Measurements from ENCODE around the gene HACD4.

DNA sequence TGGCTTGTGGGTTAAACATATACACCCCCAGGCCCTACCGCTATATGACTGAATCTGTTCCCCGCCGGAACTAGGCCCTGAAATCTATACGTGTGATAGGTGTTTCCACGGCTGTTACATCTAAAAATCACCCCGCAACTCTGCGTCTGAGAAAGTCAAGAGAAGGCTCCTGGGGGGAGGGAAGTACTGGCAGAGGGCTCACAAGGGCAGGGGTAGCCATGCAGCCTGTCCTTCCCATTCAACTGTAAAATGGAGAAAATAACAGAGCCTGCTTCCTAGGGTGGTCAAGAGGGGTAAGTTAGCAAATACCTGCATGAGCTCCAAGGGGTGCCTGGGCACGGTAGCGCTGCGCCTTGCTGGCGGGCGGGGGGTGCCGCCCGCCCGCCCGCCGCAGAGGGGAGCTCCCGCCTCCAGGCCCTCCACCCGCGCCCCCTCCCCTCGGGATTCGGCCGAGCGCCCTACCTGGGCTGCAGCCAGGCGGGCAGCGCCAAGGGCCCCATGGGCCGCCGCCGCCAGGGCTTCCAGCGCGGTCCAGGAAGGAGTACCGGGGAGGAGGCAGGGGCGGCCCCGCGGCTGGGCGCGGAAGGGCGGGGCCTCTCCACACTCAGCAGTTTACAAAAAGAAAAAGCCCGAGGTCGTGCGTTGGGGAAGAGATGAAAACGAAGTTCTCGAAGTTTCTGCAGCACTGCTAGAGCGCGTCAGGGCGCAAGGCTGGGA lies at the start of gene HACD4:
- TF ChIP-seq POLR2A (IDR thresholded peaks at IDR 0.05), result no peak
- TF ChIP-seq, protein P1, sequence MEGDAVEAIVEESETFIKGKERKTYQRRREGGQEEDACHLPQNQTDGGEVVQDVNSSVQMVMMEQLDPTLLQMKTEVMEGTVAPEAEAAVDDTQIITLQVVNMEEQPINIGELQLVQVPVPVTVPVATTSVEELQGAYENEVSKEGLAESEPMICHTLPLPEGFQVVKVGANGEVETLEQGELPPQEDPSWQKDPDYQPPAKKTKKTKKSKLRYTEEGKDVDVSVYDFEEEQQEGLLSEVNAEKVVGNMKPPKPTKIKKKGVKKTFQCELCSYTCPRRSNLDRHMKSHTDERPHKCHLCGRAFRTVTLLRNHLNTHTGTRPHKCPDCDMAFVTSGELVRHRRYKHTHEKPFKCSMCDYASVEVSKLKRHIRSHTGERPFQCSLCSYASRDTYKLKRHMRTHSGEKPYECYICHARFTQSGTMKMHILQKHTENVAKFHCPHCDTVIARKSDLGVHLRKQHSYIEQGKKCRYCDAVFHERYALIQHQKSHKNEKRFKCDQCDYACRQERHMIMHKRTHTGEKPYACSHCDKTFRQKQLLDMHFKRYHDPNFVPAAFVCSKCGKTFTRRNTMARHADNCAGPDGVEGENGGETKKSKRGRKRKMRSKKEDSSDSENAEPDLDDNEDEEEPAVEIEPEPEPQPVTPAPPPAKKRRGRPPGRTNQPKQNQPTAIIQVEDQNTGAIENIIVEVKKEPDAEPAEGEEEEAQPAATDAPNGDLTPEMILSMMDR (IDR thresholded peaks at IDR 0.05), result no peak
